ENCODE results near the gene CD2. TPM values are rescaled to one million over a fixed set of nuclear protein-coding genes. Genes with fewer than 3 reads are reported as not detected.

The CD2 gene
- total RNA-seq, 1 experiment from 2014 or later, result not detected

DNA sequence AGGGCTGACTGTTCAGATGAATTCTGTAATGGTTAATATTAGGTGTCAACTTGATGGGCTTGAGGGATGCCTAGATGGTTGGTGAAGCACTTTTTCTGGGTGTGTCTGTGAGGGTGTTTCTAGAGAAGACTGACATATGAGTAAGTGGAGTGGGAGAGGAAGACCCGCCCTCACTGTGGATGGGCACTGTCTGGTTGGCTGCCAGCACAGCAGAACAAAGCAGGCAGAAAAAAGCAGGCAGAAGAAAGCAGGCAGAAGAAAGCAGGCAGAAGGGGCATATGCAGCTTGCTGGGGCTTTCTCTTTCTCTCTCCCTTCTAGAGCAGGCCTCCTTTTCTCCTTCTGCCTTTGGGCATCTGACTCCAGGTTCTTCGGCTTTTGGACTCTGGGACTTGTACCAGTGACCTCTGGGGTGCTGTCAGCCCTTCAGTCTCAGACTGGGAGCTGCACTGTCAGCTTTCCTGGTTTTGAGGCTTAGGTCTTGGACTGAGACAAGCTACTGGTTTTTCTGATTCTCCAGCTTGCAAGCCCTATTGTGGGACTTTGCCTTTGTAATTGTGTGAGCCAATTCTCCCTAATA, 42.9 kb upstream of the CD2 start:
- POLR2A ChIA-PET (ENCODE audit: low non-redundant PET), result no interaction called here
- CTCF ChIA-PET, result no interaction called here
- no peak overlapping the region for H3K4me3 ChIP-seq (ENCODE audit: low read depth, low read length, poor library complexity, severe bottlenecking)
- TF ChIP-seq EZH2 (IDR thresholded peaks at IDR 0.05; ENCODE audit: borderline replicate concordance, low read depth, low read length, poor library complexity, severe bottlenecking), result no peak
- H3K4me1 ChIP-seq (ENCODE audit: insufficient read depth, low read length, poor library complexity, severe bottlenecking), result peaks cover 13% of the 10 kb centered on the region
- BruUV-seq (replicated peaks), result no TSS peak
- no peak for DNase-seq (ENCODE audit: low spot score)
- no peaks in the 10 kb centered on the region for H3K27me3 ChIP-seq (replicated peaks; ENCODE audit: insufficient read depth, low read depth, low read length, poor library complexity)
- H3K27ac ChIP-seq (ENCODE audit: low read depth, low read length, poor library complexity, severe bottlenecking), result no peak overlapping the region
- no peaks in the 10 kb centered on the region for H3K36me3 ChIP-seq (ENCODE audit: insufficient read depth, low read length, poor library complexity, severe bottlenecking)
- intact Hi-C loops (cut with micrococcal nuclease; ENCODE audit: unreplicated experiment), result no loop called here
- no peaks in the 10 kb centered on the region for H3K9me3 ChIP-seq (ENCODE audit: low read depth, low read length, poor library complexity, severe bottlenecking)

DNA sequence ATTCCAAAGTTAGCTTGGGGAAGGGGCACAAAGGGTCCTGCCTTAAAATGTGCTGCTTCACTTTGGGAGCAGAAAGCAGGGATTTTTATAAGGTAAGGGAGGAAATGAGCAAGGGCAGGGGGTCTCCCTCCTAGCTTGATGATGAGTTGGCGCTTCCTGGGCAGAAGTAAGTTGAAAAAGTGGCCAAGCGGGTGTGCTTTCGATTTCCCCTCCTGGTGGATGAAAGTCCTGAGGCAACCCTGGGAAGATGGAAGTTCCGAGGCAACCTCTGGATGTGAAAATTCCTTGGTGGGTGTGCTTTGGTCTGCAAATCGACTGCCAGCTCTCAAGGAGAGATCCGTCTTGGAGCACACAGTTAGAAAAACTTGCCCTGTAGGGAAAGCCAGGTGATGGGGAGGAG, 41.7 kb upstream of the CD2 start:
- no peaks in the 10 kb centered on the region for H3K36me3 ChIP-seq (ENCODE audit: insufficient read depth, low read length, poor library complexity, severe bottlenecking)
- no peak for TF ChIP-seq CTCF (conservative IDR thresholded peaks at IDR 0.05; ENCODE audit: low read depth, low read length)
- TF ChIP-seq EZH2 (IDR thresholded peaks at IDR 0.05; ENCODE audit: borderline replicate concordance, low read depth, low read length, poor library complexity, severe bottlenecking), result no peak
- CTCF ChIA-PET, result no interaction called here

DNA sequence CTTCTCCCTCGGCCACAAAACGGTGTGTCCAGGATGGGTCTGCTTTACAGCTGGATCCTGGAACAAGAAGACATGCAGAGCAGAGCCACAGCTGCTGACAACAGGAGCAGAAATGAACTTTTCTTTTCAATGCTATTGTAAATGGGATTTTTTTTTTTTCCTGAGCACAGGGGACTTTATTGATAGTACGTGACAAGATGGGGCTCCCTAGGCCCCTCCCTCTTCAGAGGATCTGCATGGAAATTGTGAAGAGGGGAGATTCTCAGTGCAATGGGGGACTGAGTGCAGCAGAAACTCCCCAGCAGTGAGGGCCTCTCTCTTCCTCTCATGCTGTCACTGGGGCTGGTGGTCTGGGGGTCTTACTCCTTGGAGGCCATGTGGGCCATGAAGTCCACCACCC, 40.8 kb upstream of the CD2 start:
- DNase-seq (ENCODE audit: low spot score), result no peak
- no peak for TF ChIP-seq CTCF (conservative IDR thresholded peaks at IDR 0.05; ENCODE audit: low read depth, low read length)
- TF ChIP-seq EZH2 (IDR thresholded peaks at IDR 0.05; ENCODE audit: borderline replicate concordance, low read depth, low read length, poor library complexity, severe bottlenecking), result no peak
- H3K36me3 ChIP-seq (ENCODE audit: insufficient read depth, low read length, poor library complexity, severe bottlenecking), result no peaks in the 10 kb centered on the region
- no peaks in the 10 kb centered on the region for H3K27me3 ChIP-seq (replicated peaks; ENCODE audit: insufficient read depth, low read depth, low read length, poor library complexity)
- no TSS peak for BruUV-seq (replicated peaks)
- POLR2A ChIA-PET (ENCODE audit: low non-redundant PET), result no interaction called here
- no peak overlapping the region for H3K27ac ChIP-seq (ENCODE audit: low read depth, low read length, poor library complexity, severe bottlenecking)
- intact Hi-C loops (cut with micrococcal nuclease; ENCODE audit: unreplicated experiment), result no loop called here
- peaks cover 13% of the 10 kb centered on the region for H3K4me1 ChIP-seq (ENCODE audit: insufficient read depth, low read length, poor library complexity, severe bottlenecking)
- CTCF ChIA-PET, result no interaction called here
- no peak overlapping the region for H3K4me3 ChIP-seq (ENCODE audit: low read depth, low read length, poor library complexity, severe bottlenecking)
- no peaks in the 10 kb centered on the region for H3K9me3 ChIP-seq (ENCODE audit: low read depth, low read length, poor library complexity, severe bottlenecking)

More for the DNA sequence above, 41.7 kb upstream of the CD2 start:
- no peak for DNase-seq (ENCODE audit: low spot score)
- no peak overlapping the region for H3K27ac ChIP-seq (ENCODE audit: low read depth, low read length, poor library complexity, severe bottlenecking)
- H3K4me3 ChIP-seq (ENCODE audit: low read depth, low read length, poor library complexity, severe bottlenecking), result no peak overlapping the region
- peaks cover 13% of the 10 kb centered on the region for H3K4me1 ChIP-seq (ENCODE audit: insufficient read depth, low read length, poor library complexity, severe bottlenecking)
- no peaks in the 10 kb centered on the region for H3K27me3 ChIP-seq (replicated peaks; ENCODE audit: insufficient read depth, low read depth, low read length, poor library complexity)
- POLR2A ChIA-PET (ENCODE audit: low non-redundant PET), result no interaction called here
- intact Hi-C loops (cut with micrococcal nuclease; ENCODE audit: unreplicated experiment), result no loop called here
- H3K9me3 ChIP-seq (ENCODE audit: low read depth, low read length, poor library complexity, severe bottlenecking), result no peaks in the 10 kb centered on the region
- BruUV-seq (replicated peaks), result no TSS peak

- ChIA-PET CTCF (no interaction called here), POLR2A (ENCODE audit: low non-redundant PET) (no interaction called here)
- no TSS peak for BruUV-seq (replicated peaks)
- Histone ChIP-seq H3K4me1 (ENCODE audit: insufficient read depth, low read length, poor library complexity, severe bottlenecking) (peaks cover 13% of the 10 kb centered on the region), H3K27ac (ENCODE audit: low read depth, low read length, poor library complexity, severe bottlenecking) (no peak overlapping the region), H3K4me3 (ENCODE audit: low read depth, low read length, poor library complexity, severe bottlenecking) (no peak overlapping the region), H3K27me3 (replicated peaks; ENCODE audit: insufficient read depth, low read depth, low read length, poor library complexity) (no peaks in the 10 kb centered on the region), H3K9me3 (ENCODE audit: low read depth, low read length, poor library complexity, severe bottlenecking) (no peaks in the 10 kb centered on the region), H3K36me3 (ENCODE audit: insufficient read depth, low read length, poor library complexity, severe bottlenecking) (no peaks in the 10 kb centered on the region)
- no peak for TF ChIP-seq CTCF (conservative IDR thresholded peaks at IDR 0.05; ENCODE audit: low read depth, low read length)
- no peak for TF ChIP-seq EZH2 (IDR thresholded peaks at IDR 0.05; ENCODE audit: borderline replicate concordance, low read depth, low read length, poor library complexity, severe bottlenecking)
- intact Hi-C loops (cut with micrococcal nuclease; ENCODE audit: unreplicated experiment), result no loop called here
- DNase-seq (ENCODE audit: low spot score), result no peak
Measured at GRCh38 chr1:116716391-116716790, 37.8 kb upstream of the CD2 start.

Measured in A673 (cell line).